ENCODE data around the gene SUSD3.

Gene SUSD3

DNA sequence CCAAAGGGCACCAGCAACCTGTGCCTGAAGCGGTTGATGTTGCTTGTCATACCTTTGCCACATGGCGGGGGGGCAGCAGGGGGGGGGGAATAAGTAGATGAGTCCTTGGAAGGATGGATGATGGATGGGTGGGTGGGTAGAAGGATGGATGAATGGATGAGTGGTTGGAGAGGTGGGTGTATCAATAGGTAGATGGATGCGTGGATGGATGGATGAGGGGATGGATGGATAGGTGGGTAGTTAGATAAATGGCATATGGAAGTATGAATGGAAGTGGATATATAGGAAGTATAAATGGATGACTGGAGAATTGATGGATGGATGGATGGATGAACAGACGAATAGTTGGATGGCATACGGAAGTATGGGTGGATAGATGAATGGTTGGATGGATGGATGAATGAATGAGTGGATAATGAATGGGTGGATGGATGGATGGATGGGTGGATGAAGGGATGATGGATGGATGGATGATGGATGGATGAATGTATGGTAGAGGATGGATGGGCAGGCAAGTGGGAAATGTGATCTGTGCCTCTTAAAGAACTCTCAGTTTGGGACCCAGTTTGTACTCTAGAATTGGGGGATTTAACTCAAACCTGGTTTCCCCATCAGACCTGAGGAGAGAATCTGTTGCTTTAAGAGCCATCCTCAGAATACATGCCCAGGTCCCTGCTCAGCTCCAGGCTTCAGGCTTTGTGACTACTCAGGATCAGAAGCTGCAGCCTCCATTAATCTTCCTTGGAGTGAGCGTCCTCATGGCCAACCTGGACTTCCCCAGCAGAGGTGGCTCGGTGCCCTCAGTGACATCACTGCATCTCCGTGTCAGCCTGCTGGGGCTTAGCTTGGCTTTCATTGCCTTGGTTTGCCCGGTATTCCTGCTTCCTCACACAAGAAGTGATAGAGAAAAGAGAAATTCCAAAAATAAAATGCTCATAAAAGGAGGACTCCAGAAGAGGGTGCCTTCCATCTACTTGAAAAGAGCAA lies 27.6 kb upstream of the SUSD3 start:
- TF ChIP-seq, protein P1, sequence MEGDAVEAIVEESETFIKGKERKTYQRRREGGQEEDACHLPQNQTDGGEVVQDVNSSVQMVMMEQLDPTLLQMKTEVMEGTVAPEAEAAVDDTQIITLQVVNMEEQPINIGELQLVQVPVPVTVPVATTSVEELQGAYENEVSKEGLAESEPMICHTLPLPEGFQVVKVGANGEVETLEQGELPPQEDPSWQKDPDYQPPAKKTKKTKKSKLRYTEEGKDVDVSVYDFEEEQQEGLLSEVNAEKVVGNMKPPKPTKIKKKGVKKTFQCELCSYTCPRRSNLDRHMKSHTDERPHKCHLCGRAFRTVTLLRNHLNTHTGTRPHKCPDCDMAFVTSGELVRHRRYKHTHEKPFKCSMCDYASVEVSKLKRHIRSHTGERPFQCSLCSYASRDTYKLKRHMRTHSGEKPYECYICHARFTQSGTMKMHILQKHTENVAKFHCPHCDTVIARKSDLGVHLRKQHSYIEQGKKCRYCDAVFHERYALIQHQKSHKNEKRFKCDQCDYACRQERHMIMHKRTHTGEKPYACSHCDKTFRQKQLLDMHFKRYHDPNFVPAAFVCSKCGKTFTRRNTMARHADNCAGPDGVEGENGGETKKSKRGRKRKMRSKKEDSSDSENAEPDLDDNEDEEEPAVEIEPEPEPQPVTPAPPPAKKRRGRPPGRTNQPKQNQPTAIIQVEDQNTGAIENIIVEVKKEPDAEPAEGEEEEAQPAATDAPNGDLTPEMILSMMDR (IDR thresholded peaks at IDR 0.05; ENCODE audit: low read depth, low read length), result no peak

DNA sequence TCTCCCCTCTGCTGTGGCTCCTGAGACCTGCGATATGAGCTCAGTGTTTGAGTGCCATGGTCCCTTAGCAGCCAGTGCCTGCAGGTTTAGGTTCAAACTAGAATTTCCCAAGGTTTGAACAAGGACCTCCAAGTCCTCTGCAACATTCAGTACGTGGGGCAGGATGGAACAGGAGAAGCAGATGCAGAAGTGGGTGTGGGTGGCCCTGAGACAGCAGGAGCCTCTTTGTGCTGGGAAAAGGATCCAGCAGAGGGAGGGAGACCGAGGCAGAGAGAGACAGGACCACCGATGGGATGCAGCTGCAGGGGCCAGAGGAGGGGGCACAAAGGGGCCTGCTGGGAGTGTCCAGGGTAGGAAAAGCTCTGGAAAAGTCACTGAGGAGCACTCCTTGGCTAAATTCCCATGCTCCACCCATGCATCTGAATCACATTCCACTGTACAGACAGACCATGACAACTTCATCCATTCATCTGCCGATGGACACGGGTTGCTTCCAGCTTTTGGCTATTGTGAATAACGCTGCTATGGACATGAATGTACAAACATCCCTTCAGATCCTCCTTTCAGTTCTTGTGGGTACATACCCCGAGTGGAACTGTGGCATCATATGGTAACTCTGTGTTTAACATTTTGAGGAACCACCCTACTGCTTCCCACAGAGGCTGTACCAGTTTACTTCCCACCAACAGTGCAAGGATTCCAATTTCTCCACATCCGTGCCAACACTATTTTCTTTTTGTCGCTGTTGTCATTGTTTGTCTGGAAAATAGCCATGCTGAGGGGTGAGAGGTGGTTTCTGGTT lies 26.7 kb upstream of the SUSD3 start:
- no peak overlapping the region for H3K4me3 ChIP-seq (ENCODE audit: low read depth, low read length)
- TF ChIP-seq, protein P1 (IDR thresholded peaks at IDR 0.05; ENCODE audit: low read depth, low read length), result no peak

More for the DNA sequence above, 27.6 kb upstream of the SUSD3 start:
- H3K4me3 ChIP-seq (ENCODE audit: low read depth, low read length), result no peak overlapping the region

DNA sequence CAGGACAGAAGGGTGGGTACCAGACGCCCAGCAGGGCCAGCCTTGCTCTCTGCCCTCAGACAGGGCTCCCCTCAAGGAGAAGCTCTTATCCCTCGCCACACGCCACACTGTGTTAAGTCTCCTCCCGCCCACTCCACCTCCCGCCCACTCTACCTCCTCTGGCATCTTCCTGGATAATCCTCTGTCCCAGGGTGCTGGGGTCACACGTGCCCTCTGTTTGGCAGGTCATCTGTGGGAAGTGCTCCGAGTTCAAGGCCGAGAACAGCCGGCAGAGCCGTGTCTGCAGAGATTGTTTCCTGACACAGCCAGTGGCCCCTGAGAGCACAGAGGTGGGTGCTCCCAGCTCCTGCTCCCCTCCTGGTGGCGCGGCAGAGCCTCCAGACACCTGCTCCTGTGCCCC lies 26.0 kb upstream of the SUSD3 start:
- TF ChIP-seq, protein P1 (IDR thresholded peaks at IDR 0.05; ENCODE audit: low read depth, low read length), result no peak
- H3K4me3 ChIP-seq (ENCODE audit: low read depth, low read length), result no peak overlapping the region

DNA sequence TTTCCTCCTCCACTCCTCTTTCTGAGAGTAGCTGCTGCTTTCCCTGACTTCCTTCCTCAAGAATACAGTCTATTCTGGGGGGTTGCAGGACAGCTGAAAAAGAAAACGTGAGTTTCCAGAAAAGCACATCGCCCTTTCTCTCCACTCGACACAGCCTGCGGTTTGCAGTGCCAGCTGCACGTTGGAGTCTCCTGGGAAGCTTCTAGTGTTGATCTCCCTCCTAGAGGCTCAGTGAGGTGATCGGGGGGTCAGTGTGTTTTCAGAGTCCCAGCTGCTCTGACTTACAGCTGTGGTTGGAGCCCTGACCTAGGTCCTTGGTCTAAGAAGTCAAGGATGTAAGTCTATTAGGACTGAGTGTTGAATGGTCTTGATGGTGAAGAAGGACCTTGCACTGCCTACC lies 25.0 kb upstream of the SUSD3 start:
- no peak overlapping the region for H3K4me3 ChIP-seq (ENCODE audit: low read depth, low read length)
- TF ChIP-seq, protein P1 (IDR thresholded peaks at IDR 0.05; ENCODE audit: low read depth, low read length), result no peak

DNA sequence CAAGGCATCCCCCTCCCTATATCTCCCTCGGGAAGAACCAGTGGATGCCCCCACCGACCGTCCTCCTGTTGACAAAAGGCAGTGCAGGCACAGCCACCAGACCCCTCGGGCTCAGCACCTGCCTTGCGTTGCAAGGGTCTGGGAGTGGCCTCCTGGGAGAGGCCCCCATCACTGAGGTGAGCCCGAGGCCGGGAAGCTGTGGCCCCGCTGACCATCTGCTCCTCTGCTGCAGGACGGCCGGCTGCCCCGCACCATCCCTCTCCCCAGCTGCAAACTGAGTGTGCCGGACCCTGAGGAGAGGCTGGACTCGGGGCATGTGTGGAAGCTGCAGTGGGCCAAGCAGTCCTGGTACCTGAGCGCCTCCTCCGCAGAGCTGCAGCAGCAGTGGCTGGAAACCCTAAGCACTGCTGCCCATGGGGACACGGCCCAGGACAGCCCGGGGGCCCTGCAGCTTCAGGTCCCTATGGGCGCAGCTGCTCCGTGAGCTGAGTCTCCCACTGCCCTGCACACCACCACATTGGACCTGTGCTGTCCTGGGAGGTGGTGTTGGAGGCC lies 23.3 kb upstream of the SUSD3 start:
- H3K4me3 ChIP-seq (ENCODE audit: low read depth, low read length), result no peak overlapping the region
- TF ChIP-seq, protein P1 (IDR thresholded peaks at IDR 0.05; ENCODE audit: low read depth, low read length), result no peak

DNA sequence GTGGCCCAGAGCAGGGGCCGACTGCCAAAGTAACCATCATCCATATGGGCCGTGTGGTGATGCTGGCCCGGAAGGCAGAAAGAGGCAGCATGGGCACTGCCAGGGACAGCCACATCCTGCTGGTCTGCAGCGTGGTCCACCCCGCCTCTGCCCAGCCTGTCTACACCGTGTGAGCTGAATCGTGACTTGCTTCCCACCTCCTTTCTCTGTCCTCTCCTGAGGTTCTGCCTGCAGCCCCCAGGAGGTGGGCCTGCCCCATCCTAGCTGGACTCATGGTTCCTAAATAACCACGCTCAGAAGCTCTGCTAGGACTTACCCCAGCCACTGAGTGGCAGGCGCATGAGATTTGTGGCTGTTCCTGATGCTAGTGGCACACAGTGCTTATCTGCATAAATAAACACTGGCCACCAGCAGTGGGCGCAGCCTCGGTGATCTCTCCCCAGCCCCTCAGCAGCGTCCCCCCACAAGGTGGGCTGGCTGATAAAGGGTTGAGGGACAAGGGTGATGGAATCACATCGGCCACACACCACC lies 22.6 kb upstream of the SUSD3 start:
- TF ChIP-seq, protein P1 (IDR thresholded peaks at IDR 0.05; ENCODE audit: low read depth, low read length), result no peak
- no peak overlapping the region for H3K4me3 ChIP-seq (ENCODE audit: low read depth, low read length)
